Activated T-cell treated with anti-CD3 and anti-CD28 coated beads, Interleukin-2, amount 50 U/mL, for 24 hours (primary cell): ENCODE results near the gene PGLYRP2.
"Not testable (repeated sequence)": the region's sequence is repeated elsewhere in the genome, so short reads cannot be mapped to it uniquely, and the experiment has no call there.

Source experiments
- DNase-seq: peaks from one replicate; pipeline ENCODE4 v3.0.0-alpha.2; 2020
- H3K27ac Mint-ChIP-seq: 2 replicates; pipeline ENCODE4 v1.8.0; 2020; ENCODE audit warnings: mild to moderate bottlenecking, mixed read lengths
- H3K27me3 Mint-ChIP-seq: 2 replicates; pipeline ENCODE4 v1.8.0; 2020; ENCODE audit warnings: mixed read lengths
- H3K36me3 Mint-ChIP-seq: 2 replicates; pipeline ENCODE4 v1.8.0; 2020; ENCODE audit warnings: low read depth, mixed read lengths
- H3K4me1 Mint-ChIP-seq: 2 replicates; pipeline ENCODE4 v1.8.0; 2020; ENCODE audit warnings: low read depth, mixed read lengths
- H3K4me3 Mint-ChIP-seq: 2 replicates; pipeline ENCODE4 v1.8.0; 2020; ENCODE audit warnings: mild to moderate bottlenecking, moderate library complexity, mixed read lengths
- H3K9me3 Mint-ChIP-seq: 2 replicates; pipeline ENCODE4 v1.8.0; 2020; ENCODE audit warnings: mixed read lengths

Gene PGLYRP2

GRCh38 chr19:15502264-15502663 is 23.0 kb upstream of the PGLYRP2 start:
- Mint-ChIP-seq H3K9me3 (no peaks in the 10 kb centered on the region), H3K4me1 (peaks cover 10% of the 10 kb centered on the region), H3K27ac (no peak overlapping the region), H3K27me3 (no peaks in the 10 kb centered on the region), H3K4me3 (no peak overlapping the region), H3K36me3 (no peaks in the 10 kb centered on the region)
- DNase-seq: no peak

GRCh38 chr19:15501596-15501995 is 22.3 kb upstream of the PGLYRP2 start:
- H3K27me3 Mint-ChIP-seq: no peaks in the 10 kb centered on the region
- DNase-seq: no peak
- H3K4me3 Mint-ChIP-seq: no peak overlapping the region
- H3K36me3 Mint-ChIP-seq: no peaks in the 10 kb centered on the region
- H3K9me3 Mint-ChIP-seq: no peaks in the 10 kb centered on the region
- no peak overlapping the region for H3K27ac Mint-ChIP-seq
- peaks cover 10% of the 10 kb centered on the region for H3K4me1 Mint-ChIP-seq

GRCh38 chr19:15498910-15499309 is 19.6 kb upstream of the PGLYRP2 start:
- Mint-ChIP-seq H3K4me1 (peaks cover 10% of the 10 kb centered on the region), H3K9me3 (no peaks in the 10 kb centered on the region), H3K27me3 (no peaks in the 10 kb centered on the region), H3K27ac (peak overlapping the region; percentile 12), H3K4me3 (no peak overlapping the region), H3K36me3 (no peaks in the 10 kb centered on the region)
- no peak for DNase-seq

GRCh38 chr19:15498156-15498858 is 19.0 kb upstream of the PGLYRP2 start:
- Mint-ChIP-seq H3K9me3 (no peaks in the 10 kb centered on the region), H3K27me3 (no peaks in the 10 kb centered on the region), H3K4me1 (peaks cover 10% of the 10 kb centered on the region), H3K36me3 (no peaks in the 10 kb centered on the region), H3K27ac (no peak overlapping the region), H3K4me3 (no peak overlapping the region)
- no peak for DNase-seq

GRCh38 chr19:15495151-15495550 is 15.8 kb upstream of the PGLYRP2 start:
- H3K36me3 Mint-ChIP-seq: no peaks in the 10 kb centered on the region
- no peak for DNase-seq
- H3K27me3 Mint-ChIP-seq: no peaks in the 10 kb centered on the region
- no peak overlapping the region for H3K27ac Mint-ChIP-seq
- H3K9me3 Mint-ChIP-seq: no peaks in the 10 kb centered on the region
- H3K4me1 Mint-ChIP-seq: peaks cover 9% of the 10 kb centered on the region
- no peak overlapping the region for H3K4me3 Mint-ChIP-seq

GRCh38 chr19:15488489-15489226 is 9.4 kb upstream of the PGLYRP2 start:
- H3K27ac Mint-ChIP-seq: no peak overlapping the region
- peak; percentile 9 for DNase-seq
- H3K4me1 Mint-ChIP-seq: peaks cover 6% of the 10 kb centered on the region
- peaks cover 5% of the 10 kb centered on the region for H3K9me3 Mint-ChIP-seq
- no peak overlapping the region for H3K4me3 Mint-ChIP-seq
- no peaks in the 10 kb centered on the region for H3K27me3 Mint-ChIP-seq
- H3K36me3 Mint-ChIP-seq: no peaks in the 10 kb centered on the region

- H3K27ac Mint-ChIP-seq: no peak overlapping the region
- H3K4me1 Mint-ChIP-seq: peaks cover 16% of the 10 kb centered on the region
- H3K27me3 Mint-ChIP-seq: no peaks in the 10 kb centered on the region
- H3K4me3 Mint-ChIP-seq: no peak overlapping the region
- no peaks in the 10 kb centered on the region for H3K36me3 Mint-ChIP-seq
- peaks cover 5% of the 10 kb centered on the region for H3K9me3 Mint-ChIP-seq
- DNase-seq: no peak
Measured at GRCh38 chr19:15487038-15487437, 7.7 kb upstream of the PGLYRP2 start.

GRCh38 chr19:15485768-15486167 is 6.5 kb upstream of the PGLYRP2 start:
- not testable (repeated sequence) for DNase-seq, H3K27ac Mint-ChIP-seq, H3K36me3 Mint-ChIP-seq, H3K27me3 Mint-ChIP-seq, H3K4me3 Mint-ChIP-seq, H3K9me3 Mint-ChIP-seq
- peaks cover 17% of the 10 kb centered on the region for H3K4me1 Mint-ChIP-seq

- not testable (repeated sequence) for H3K27me3 Mint-ChIP-seq, DNase-seq, H3K36me3 Mint-ChIP-seq
Measured at GRCh38 chr19:15480996-15481395, 1.7 kb upstream of the PGLYRP2 start.

GRCh38 chr19:15476325-15476724 is 3.0 kb downstream of the PGLYRP2 start:
- Mint-ChIP-seq H3K4me1 (peaks cover 23% of the 10 kb centered on the region), H3K36me3 (no peaks in the 10 kb centered on the region), H3K27me3 (no peaks in the 10 kb centered on the region), H3K9me3 (no peaks in the 10 kb centered on the region), H3K4me3 (no peak overlapping the region), H3K27ac (no peak overlapping the region)
- no peak for DNase-seq

More at GRCh38 chr19:15480996-15481395, 1.7 kb upstream of the PGLYRP2 start:
- not testable (repeated sequence) for H3K9me3 Mint-ChIP-seq, H3K27ac Mint-ChIP-seq, H3K4me3 Mint-ChIP-seq
- H3K4me1 Mint-ChIP-seq: peaks cover 31% of the 10 kb centered on the region

- Mint-ChIP-seq H3K27me3 (no peaks in the 10 kb centered on the region), H3K36me3 (no peaks in the 10 kb centered on the region), H3K4me1 (peaks cover 23% of the 10 kb centered on the region), H3K27ac (no peak overlapping the region), H3K9me3 (no peaks in the 10 kb centered on the region), H3K4me3 (no peak overlapping the region)
- DNase-seq: no peak
Measured at GRCh38 chr19:15475611-15476010, 3.7 kb downstream of the PGLYRP2 start.

- H3K27me3 Mint-ChIP-seq: no peaks in the 10 kb centered on the region
- H3K9me3 Mint-ChIP-seq: no peaks in the 10 kb centered on the region
- peak; percentile 12 for DNase-seq
- no peak overlapping the region for H3K27ac Mint-ChIP-seq
- peaks cover 21% of the 10 kb centered on the region for H3K4me1 Mint-ChIP-seq
- H3K36me3 Mint-ChIP-seq: no peaks in the 10 kb centered on the region
- H3K4me3 Mint-ChIP-seq: no peak overlapping the region
Measured at GRCh38 chr19:15475169-15475568, 4.1 kb downstream of the PGLYRP2 start.

- H3K27ac Mint-ChIP-seq, H3K27me3 Mint-ChIP-seq, H3K36me3 Mint-ChIP-seq, H3K4me3 Mint-ChIP-seq, H3K9me3 Mint-ChIP-seq: not testable (repeated sequence)
- DNase-seq: peak; percentile 18
- peaks cover 26% of the 10 kb centered on the region for H3K4me1 Mint-ChIP-seq
Measured at GRCh38 chr19:15473821-15474220, 5.5 kb downstream of the PGLYRP2 start.

- Mint-ChIP-seq H3K9me3 (no peaks in the 10 kb centered on the region), H3K27ac (no peak overlapping the region), H3K4me3 (no peak overlapping the region), H3K27me3 (no peaks in the 10 kb centered on the region), H3K36me3 (peaks cover 4% of the 10 kb centered on the region), H3K4me1 (peaks cover 46% of the 10 kb centered on the region)
- peak; percentile 23 for DNase-seq
Measured at GRCh38 chr19:15471639-15472101, 7.6 kb downstream of the PGLYRP2 start.
